Panc1 (cell line): ENCODE measurements around the gene MRTFA.

ENCODE experiments used
- SIN3A ChIP-seq: IDR thresholded peaks from 2 replicates; pipeline ENCODE4 v1.6.1; 2012; ENCODE audit warnings: low read depth, mild to moderate bottlenecking, low read length, moderate library complexity, borderline replicate concordance; ENCODE audit not compliant: insufficient read depth
- TF ChIP-seq, protein P1 (sequence below): fragments of 450-650 bp; IDR thresholded peaks from 2 replicates; pipeline ENCODE4 v1.5.1; 2017; ENCODE audit warnings: mild to moderate bottlenecking

DNA sequence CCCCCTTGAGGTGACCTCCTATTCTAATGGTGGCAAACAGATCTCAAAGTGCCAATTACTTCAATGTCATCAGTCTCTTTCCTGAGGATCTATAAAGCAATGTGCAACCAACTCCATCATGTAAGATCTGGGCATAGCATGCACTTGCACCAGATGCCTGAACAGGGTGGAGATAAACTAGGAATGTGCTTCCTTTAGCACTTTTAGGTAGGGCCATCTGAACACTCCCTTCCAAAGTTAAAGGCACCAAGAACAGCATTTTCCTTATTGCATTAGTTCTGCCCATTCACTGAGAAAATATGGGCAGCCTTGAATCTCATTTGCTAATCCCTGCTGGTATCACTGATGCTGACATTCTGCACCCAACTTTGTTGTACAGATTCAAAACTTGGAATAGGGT, 154.1 kb downstream of the MRTFA start:
- no peak for TF ChIP-seq SIN3A
- TF ChIP-seq, protein P1, sequence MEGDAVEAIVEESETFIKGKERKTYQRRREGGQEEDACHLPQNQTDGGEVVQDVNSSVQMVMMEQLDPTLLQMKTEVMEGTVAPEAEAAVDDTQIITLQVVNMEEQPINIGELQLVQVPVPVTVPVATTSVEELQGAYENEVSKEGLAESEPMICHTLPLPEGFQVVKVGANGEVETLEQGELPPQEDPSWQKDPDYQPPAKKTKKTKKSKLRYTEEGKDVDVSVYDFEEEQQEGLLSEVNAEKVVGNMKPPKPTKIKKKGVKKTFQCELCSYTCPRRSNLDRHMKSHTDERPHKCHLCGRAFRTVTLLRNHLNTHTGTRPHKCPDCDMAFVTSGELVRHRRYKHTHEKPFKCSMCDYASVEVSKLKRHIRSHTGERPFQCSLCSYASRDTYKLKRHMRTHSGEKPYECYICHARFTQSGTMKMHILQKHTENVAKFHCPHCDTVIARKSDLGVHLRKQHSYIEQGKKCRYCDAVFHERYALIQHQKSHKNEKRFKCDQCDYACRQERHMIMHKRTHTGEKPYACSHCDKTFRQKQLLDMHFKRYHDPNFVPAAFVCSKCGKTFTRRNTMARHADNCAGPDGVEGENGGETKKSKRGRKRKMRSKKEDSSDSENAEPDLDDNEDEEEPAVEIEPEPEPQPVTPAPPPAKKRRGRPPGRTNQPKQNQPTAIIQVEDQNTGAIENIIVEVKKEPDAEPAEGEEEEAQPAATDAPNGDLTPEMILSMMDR = no peak
